Neural crest cell (in vitro differentiated cells): ENCODE data around the gene UNC5C. TPM values are rescaled to one million over a fixed set of nuclear protein-coding genes. Genes with fewer than 3 reads are reported as not detected.
A peak's percentile ranks its signal among the peaks of the same experiment; 100 is the strongest.

Source experiments
- DNase-seq: peaks from one replicate; pipeline ENCODE4 v3.0.0; 2021; ENCODE audit warnings: low read depth, mixed read lengths, low spot score
- H3K27ac Mint-ChIP-seq: one replicate; pipeline ENCODE4 v1.8.0; 2021; ENCODE audit warnings: mild to moderate bottlenecking, mixed read lengths; ENCODE audit not compliant: unreplicated experiment
- H3K27me3 Mint-ChIP-seq: 2 replicates; pipeline ENCODE4 v1.8.0; 2021; ENCODE audit warnings: low read depth, mild to moderate bottlenecking, mixed read lengths
- H3K36me3 Mint-ChIP-seq: 2 replicates; pipeline ENCODE4 v1.8.0; 2021; ENCODE audit warnings: low read depth, mild to moderate bottlenecking, mixed read lengths
- H3K4me1 Mint-ChIP-seq: 2 replicates; pipeline ENCODE4 v1.8.0; 2021; ENCODE audit warnings: mixed read lengths
- H3K4me3 Mint-ChIP-seq: one replicate; pipeline ENCODE4 v1.8.0; 2021; ENCODE audit warnings: mild to moderate bottlenecking, mixed read lengths
- H3K9me3 Mint-ChIP-seq: 2 replicates; pipeline ENCODE4 v1.8.0; 2021; ENCODE audit warnings: mixed read lengths
- total RNA-seq: library from RNA; stranded (reverse); gene quantifications from 2 replicates; pipeline ENCODE4 v1.2.1, GENCODE V29; 2021
- TF ChIP-seq, protein P1 (sequence below): fragments of 200-600 bp; sonication (generic); conservative IDR thresholded peaks from 2 replicates; pipeline ENCODE4 v1.5.0; 2021; ENCODE audit warnings: antibody characterized with exemption, mild to moderate bottlenecking

The UNC5C gene
- total RNA-seq, 1 donor from 2014 or later, result 6.5 TPM

DNA sequence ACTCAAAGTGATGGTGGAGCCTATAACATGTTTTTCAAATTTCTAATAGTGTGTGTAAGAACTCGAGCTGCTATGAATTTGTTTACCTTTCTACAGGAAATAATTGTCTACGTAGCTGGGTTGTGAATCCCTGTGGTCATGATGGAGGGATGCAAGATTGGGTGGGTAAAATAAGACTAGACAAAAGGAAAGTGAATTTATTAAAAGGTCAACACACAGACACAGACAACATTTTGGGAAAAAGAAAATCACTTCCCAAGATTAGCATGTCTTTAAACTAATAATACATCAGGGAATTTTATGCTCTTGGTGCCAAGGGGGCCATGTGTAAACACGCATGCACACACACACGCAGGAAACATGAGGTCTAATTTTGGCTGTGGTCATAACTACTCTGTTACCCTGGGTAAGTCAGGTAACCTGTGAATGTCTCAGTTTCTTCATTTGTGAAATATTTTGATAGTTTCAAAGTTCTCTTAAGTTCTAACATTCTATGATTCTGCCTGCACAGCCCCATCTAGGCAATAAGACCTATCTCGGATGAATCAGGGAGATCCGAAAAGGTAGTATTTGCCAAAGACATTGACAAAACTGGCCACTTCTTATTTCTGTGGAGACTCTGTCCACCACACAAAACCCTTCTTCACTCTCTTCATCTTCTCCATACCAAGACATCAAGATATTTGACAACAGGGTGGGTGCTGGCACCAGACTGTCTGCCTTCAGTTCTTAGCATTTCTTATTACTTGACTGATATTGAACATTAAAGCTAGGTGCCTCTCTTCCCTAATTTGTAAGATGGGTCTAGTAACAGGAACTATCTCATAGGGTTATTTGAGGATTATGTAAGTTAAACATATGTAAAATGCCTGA lies 1.6 kb upstream of the UNC5C start:
- TF ChIP-seq, protein P1, sequence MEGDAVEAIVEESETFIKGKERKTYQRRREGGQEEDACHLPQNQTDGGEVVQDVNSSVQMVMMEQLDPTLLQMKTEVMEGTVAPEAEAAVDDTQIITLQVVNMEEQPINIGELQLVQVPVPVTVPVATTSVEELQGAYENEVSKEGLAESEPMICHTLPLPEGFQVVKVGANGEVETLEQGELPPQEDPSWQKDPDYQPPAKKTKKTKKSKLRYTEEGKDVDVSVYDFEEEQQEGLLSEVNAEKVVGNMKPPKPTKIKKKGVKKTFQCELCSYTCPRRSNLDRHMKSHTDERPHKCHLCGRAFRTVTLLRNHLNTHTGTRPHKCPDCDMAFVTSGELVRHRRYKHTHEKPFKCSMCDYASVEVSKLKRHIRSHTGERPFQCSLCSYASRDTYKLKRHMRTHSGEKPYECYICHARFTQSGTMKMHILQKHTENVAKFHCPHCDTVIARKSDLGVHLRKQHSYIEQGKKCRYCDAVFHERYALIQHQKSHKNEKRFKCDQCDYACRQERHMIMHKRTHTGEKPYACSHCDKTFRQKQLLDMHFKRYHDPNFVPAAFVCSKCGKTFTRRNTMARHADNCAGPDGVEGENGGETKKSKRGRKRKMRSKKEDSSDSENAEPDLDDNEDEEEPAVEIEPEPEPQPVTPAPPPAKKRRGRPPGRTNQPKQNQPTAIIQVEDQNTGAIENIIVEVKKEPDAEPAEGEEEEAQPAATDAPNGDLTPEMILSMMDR, result no peak
- Mint-ChIP-seq H3K4me3 (peak overlapping the region; percentile 91), H3K36me3 (no peaks in the 10 kb centered on the region), H3K9me3 (no peaks in the 10 kb centered on the region), H3K27me3 (peaks cover 71% of the 10 kb centered on the region), H3K4me1 (peaks cover 35% of the 10 kb centered on the region), H3K27ac (no peak overlapping the region)
- DNase-seq, result no peak

DNA sequence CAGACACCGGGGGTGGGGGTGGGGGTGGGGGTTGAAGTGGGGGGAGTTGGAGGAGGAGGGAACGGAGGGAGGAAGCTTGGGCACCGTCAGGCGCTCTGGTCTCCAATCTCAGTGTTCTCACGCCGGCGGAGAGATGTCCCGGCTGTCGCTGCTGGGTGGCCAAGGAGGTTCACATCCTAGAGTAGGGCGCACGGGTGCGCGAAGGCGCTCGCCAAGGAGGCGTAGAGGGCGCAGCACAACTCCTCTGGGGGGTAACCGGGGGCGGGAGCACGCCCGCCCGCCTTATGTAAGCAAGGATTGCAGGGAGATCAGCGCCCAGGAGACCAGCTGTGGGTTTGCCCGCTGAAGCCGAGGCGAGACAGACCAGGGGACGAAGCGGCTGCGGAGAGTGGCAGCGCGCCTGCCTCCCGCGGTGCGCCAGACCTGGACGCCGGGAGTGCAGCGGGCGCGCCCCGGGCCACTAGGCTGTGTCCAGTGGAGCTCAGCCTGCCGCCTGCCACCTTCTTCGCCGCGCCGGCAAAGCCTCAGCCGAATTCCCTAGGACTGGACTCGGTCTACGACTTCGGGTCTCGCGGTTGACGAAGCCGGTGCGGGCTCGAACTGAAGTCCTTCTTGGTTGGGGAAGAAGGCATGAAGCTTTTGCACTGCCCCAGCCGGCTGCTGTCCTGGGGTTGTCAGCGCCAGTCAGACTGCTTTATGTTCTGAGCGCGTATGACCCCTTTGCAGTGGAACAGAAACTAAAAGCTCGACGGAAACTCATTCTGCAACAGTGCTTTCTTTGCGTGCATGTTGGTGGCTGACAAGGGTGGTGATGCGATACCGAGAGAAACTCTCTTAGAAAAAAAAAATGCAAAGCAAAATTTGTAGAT lies 707 bp upstream of the UNC5C start:
- Mint-ChIP-seq H3K4me1 (peaks cover 39% of the 10 kb centered on the region), H3K4me3 (peak overlapping the region; percentile 91), H3K27ac (no peak overlapping the region), H3K36me3 (no peaks in the 10 kb centered on the region), H3K27me3 (peaks cover 72% of the 10 kb centered on the region), H3K9me3 (no peaks in the 10 kb centered on the region)
- peak; percentile 36 for DNase-seq
- TF ChIP-seq, protein P1, result no peak

DNA sequence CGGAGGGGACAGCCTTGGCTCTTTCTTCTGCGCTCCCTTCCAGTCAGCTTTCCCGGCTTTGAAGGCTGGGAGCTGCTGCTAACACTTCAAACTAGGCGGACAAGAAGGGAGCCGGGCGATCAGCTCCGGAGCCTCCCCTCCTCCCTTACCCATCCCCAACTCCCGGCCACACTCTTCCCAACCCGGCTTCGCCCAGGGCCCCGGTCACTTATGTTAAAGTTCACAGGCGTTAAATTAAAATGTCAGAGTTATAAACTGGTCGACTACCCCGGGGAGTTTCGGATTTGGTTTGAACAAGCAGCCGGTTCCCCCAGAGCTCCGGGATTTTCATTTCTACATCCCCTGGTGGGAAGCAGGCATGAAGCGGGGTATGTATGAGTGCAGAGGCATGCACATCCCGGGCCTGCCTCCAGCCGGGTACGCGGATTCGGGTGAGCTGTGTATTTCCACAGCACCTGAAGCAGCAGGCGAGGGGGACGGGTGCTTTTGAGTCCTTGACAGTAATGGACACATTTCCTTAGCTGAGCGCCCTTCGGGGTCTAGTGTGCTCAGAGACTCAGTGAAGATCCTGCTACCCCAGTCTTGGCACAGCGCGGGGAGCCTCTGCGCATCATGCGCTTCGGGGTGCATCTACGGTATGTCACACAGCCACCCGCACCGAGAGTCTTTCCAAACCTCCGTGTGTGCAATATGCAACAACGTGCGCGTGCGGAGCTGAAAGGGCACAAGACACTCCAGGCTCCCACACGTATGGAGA lies 880 bp downstream of the UNC5C start:
- H3K4me3 Mint-ChIP-seq, result peak overlapping the region; percentile 91
- peaks cover 40% of the 10 kb centered on the region for H3K4me1 Mint-ChIP-seq
- peak; percentile 41 for DNase-seq
- no peaks in the 10 kb centered on the region for H3K36me3 Mint-ChIP-seq
- H3K9me3 Mint-ChIP-seq, result no peaks in the 10 kb centered on the region
- peaks cover 73% of the 10 kb centered on the region for H3K27me3 Mint-ChIP-seq
- no peak overlapping the region for H3K27ac Mint-ChIP-seq
- TF ChIP-seq, protein P1, result no peak

DNA sequence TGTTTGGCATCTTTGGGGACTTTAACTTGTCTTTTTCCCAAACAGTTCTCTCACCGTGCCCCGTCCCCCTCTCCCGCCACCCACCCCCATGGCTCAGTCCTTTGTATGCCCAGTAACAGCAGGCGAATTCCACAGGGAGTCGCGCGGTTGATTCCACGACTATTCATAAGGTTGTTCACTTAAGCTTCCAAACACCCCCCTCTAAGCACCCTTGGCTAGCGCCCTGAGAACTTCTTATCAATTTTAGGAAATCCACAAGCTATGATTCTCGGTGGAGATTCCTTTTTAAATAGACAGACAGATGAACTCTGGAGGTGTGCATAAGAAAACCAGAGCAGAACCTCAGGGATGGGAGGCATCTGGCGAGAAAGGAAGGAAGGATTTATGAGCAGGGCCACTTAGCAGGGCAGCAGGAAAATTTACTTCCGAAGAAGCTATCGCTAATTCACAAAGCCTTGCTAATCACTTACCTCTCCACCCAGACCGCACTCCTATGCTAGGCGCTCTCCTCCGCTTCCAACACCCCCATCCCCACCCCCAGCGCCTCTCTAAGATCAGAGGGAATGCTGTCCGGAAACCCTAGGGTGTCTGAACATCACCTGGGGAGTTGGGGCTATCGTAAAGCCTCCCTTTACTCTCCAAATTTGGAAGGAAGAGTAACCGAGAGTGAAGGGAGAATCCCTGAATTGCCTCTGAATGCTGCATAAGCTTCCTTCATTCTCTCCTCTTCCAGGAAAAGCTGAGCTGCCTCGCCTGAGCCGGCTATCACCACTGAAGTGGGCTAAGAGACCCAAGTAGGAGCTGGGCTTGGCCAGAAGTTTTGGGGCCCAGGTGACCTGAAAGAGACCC lies 1.7 kb downstream of the UNC5C start:
- Mint-ChIP-seq H3K27ac (no peak overlapping the region), H3K9me3 (no peaks in the 10 kb centered on the region)
- TF ChIP-seq, protein P1, result no peak

More for the DNA sequence above, 1.7 kb downstream of the UNC5C start:
- H3K4me1 Mint-ChIP-seq, result peaks cover 40% of the 10 kb centered on the region
- H3K27me3 Mint-ChIP-seq, result peaks cover 74% of the 10 kb centered on the region
- peak overlapping the region; percentile 91 for H3K4me3 Mint-ChIP-seq
- no peaks in the 10 kb centered on the region for H3K36me3 Mint-ChIP-seq
- no peak for DNase-seq
